IPS DF 6.9 (cell line): ENCODE data around the gene DESI2.

Experiments used
- DNase-seq: peaks from one replicate; pipeline ENCODE4 v3.0.0-alpha.2; 2013; ENCODE audit warnings: low read depth, low spot score
- H3K27ac ChIP-seq: one replicate; pipeline ENCODE4 v1.5.1; 2013; ENCODE audit warnings: low read length, control low read depth
- H3K27me3 ChIP-seq: 2 replicates; pipeline ENCODE4 v1.6.1; 2013; ENCODE audit warnings: mild to moderate bottlenecking, low read length; ENCODE audit not compliant: control insufficient read depth, insufficient read depth
- H3K36me3 ChIP-seq: 2 replicates; pipeline ENCODE4 v1.6.1; 2013; ENCODE audit warnings: low read length; ENCODE audit not compliant: control insufficient read depth, insufficient read depth
- H3K4me1 ChIP-seq: 2 replicates; pipeline ENCODE4 v1.6.1; 2013; ENCODE audit warnings: low read length; ENCODE audit not compliant: control insufficient read depth, insufficient read depth
- H3K4me3 ChIP-seq: 2 replicates; pipeline ENCODE4 v1.5.1; 2013; ENCODE audit warnings: mild to moderate bottlenecking, low read length
- H3K9me3 ChIP-seq: 2 replicates; pipeline ENCODE4 v1.6.1; 2013; ENCODE audit warnings: low read length, inconsistent platforms; ENCODE audit not compliant: control insufficient read depth, insufficient read depth
- WGBS: extraction: QIAGEN DNeasy Blood & Tissue Kit; methylation state at CpG from one replicate; pipeline ENCODE4 v1.1.7; 2013; ENCODE audit warnings: mixed read lengths, missing lambda C conversion rate; ENCODE audit not compliant: insufficient read length, insufficient coverage; 5-methylcytosine and 5-hydroxymethylcytosine counted together

DESI2 gene

GRCh38 chr1:244704107-244704506 is 51.2 kb downstream of the DESI2 start:
- no peaks in the 10 kb centered on the region for H3K27me3 ChIP-seq
- no peak overlapping the region for H3K27ac ChIP-seq
- H3K9me3 ChIP-seq: peaks cover 1% of the 10 kb centered on the region; the same call in 1 of the 2 replicates
- WGBS: no CpG with 5 or more reads among the region's 3 CpGs
- peaks cover 12% of the 10 kb centered on the region for H3K36me3 ChIP-seq
- H3K4me1 ChIP-seq: no peaks in the 10 kb centered on the region
- H3K4me3 ChIP-seq: no peak overlapping the region
- DNase-seq: no peak

- no CpG with 5 or more reads among the region's 17 CpGs for WGBS
- no peak for DNase-seq
- Histone ChIP-seq H3K27me3 (no peaks in the 10 kb centered on the region), H3K4me3 (no peak overlapping the region), H3K36me3 (peaks cover 5% of the 10 kb centered on the region), H3K27ac (no peak overlapping the region), H3K4me1 (no peaks in the 10 kb centered on the region), H3K9me3 (no peaks in the 10 kb centered on the region)
These were observed 52.6 kb downstream of the DESI2 start for GRCh38 chr1:244705261-244706234.

- no peaks in the 10 kb centered on the region for H3K27me3 ChIP-seq
- no CpG with 5 or more reads among the region's 8 CpGs for WGBS
- no peaks in the 10 kb centered on the region for H3K9me3 ChIP-seq
- no peak overlapping the region for H3K27ac ChIP-seq
- H3K36me3 ChIP-seq: peaks cover 5% of the 10 kb centered on the region
- DNase-seq: no peak
- no peak overlapping the region for H3K4me3 ChIP-seq
- H3K4me1 ChIP-seq: no peaks in the 10 kb centered on the region
These were observed 56.1 kb downstream of the DESI2 start for GRCh38 chr1:244709076-244709475.

- DNase-seq: no peak
- no peak overlapping the region for H3K27ac ChIP-seq
- no peaks in the 10 kb centered on the region for H3K9me3 ChIP-seq
- H3K36me3 ChIP-seq: peaks cover 5% of the 10 kb centered on the region
- no CpG with 5 or more reads among the region's 2 CpGs for WGBS
- no peaks in the 10 kb centered on the region for H3K27me3 ChIP-seq
- no peak overlapping the region for H3K4me3 ChIP-seq
- no peaks in the 10 kb centered on the region for H3K4me1 ChIP-seq
These were observed 56.8 kb downstream of the DESI2 start for GRCh38 chr1:244709476-244710368.

- no peak for DNase-seq
- Histone ChIP-seq H3K36me3 (peaks cover under 1% of the 10 kb centered on the region), H3K9me3 (no peaks in the 10 kb centered on the region), H3K4me1 (no peaks in the 10 kb centered on the region), H3K27ac (no peak overlapping the region), H3K4me3 (no peak overlapping the region), H3K27me3 (no peaks in the 10 kb centered on the region)
- no CpG with 5 or more reads among the region's 2 CpGs for WGBS
These were observed 57.6 kb downstream of the DESI2 start for GRCh38 chr1:244710474-244711062.

- Histone ChIP-seq H3K27me3 (no peaks in the 10 kb centered on the region), H3K4me1 (no peaks in the 10 kb centered on the region), H3K27ac (no peak overlapping the region), H3K4me3 (no peak overlapping the region), H3K9me3 (no peaks in the 10 kb centered on the region), H3K36me3 (no peaks in the 10 kb centered on the region)
- no peak for DNase-seq
- no CpG with 5 or more reads among the region's 7 CpGs for WGBS
These were observed 59.7 kb downstream of the DESI2 start for GRCh38 chr1:244712669-244713068.

- no peak for DNase-seq
- WGBS: no CpG with 5 or more reads among the region's 8 CpGs
- H3K9me3 ChIP-seq: no peaks in the 10 kb centered on the region
- no peak overlapping the region for H3K4me3 ChIP-seq
- H3K27me3 ChIP-seq: no peaks in the 10 kb centered on the region
- H3K4me1 ChIP-seq: no peaks in the 10 kb centered on the region
- H3K36me3 ChIP-seq: no peaks in the 10 kb centered on the region
- no peak overlapping the region for H3K27ac ChIP-seq
These were observed 60.4 kb downstream of the DESI2 start for GRCh38 chr1:244713332-244713731.

GRCh38 chr1:244727871-244728474 is 75.0 kb downstream of the DESI2 start:
- Histone ChIP-seq H3K27ac (no peak overlapping the region), H3K4me1 (peaks cover 3% of the 10 kb centered on the region), H3K9me3 (no peaks in the 10 kb centered on the region), H3K36me3 (no peaks in the 10 kb centered on the region), H3K4me3 (no peak overlapping the region), H3K27me3 (no peaks in the 10 kb centered on the region)
- no CpG with 5 or more reads among the region's 11 CpGs for WGBS
- no peak for DNase-seq

- no CpG with 5 or more reads among the region's 94 CpGs for WGBS
- Histone ChIP-seq H3K4me3 (peak overlapping the region; percentile 31; the same call in 1 of the 2 replicates), H3K27ac (no peak overlapping the region), H3K36me3 (no peaks in the 10 kb centered on the region), H3K27me3 (no peaks in the 10 kb centered on the region), H3K4me1 (peaks cover 3% of the 10 kb centered on the region), H3K9me3 (no peaks in the 10 kb centered on the region)
- DNase-seq: no peak
These were observed 77.4 kb downstream of the DESI2 start for GRCh38 chr1:244730153-244730933.
